Psoas muscle (tissue), 8 donors: ENCODE measurements around the gene NEK9. TPM values are rescaled to one million over a fixed set of nuclear protein-coding genes. Genes with fewer than 3 reads are reported as not detected.

Experiments
- ATAC-seq, 4 donors: fragments of 200-7000 bp; cut with Tn5 transposase; one replicate each; pipeline ENCODE4 v1.9.1; 2020; ENCODE audit warnings: moderate library complexity in 3 of 4, mild to moderate bottlenecking in 2 of 4
- DNase-seq, 2 donors: peaks; one replicate each; pipeline ENCODE4 v3.0.0-alpha.2; 2020
- H3K27ac ChIP-seq: fragments of 200-600 bp; one replicate; pipeline ENCODE4 v1.8.0; 2022
- H3K27me3 ChIP-seq, 3 donors: fragments of 200-600 bp in 1 of 3; one replicate each; pipeline versions ENCODE4 v1.6.1 to v1.8.0; 2013 to 2022; ENCODE audit warnings: low read length in 2 of 3, mild to moderate bottlenecking in 2 of 3, moderate library complexity in 1 of 3; ENCODE audit not compliant: insufficient read depth in 3 of 3
- H3K36me3 ChIP-seq, 2 donors: fragments of 200-600 bp in 1 of 2; one replicate each; pipeline versions ENCODE4 v1.6.1 to v1.8.0; 2013 to 2022; ENCODE audit warnings: low read depth in 1 of 2, mild to moderate bottlenecking in 1 of 2, moderate library complexity in 1 of 2; ENCODE audit not compliant: insufficient read depth in 1 of 2
- H3K4me1 ChIP-seq: fragments of 200-600 bp; one replicate; pipeline ENCODE4 v1.8.0; 2022
- H3K4me3 ChIP-seq: fragments of 200-600 bp; one replicate; pipeline ENCODE4 v1.8.0; 2022; ENCODE audit warnings: mild to moderate bottlenecking
- H3K9me3 ChIP-seq: fragments of 200-600 bp; one replicate; pipeline ENCODE4 v1.8.0; 2022
- WGBS, 3 donors: extraction: QIAGEN DNeasy Blood & Tissue Kit; methylation state at CpG; one replicate each; pipeline versions ENCODE4 v1.1.6 to v1.1.7; 2013; 5-methylcytosine and 5-hydroxymethylcytosine counted together
- intact Hi-C, 2 donors: fragments of 100-400 bp; cut with DNase I; formaldehyde crosslinking; loops; one replicate each; pipeline versions ENCODE4 v1.11.0 to v1.14.2; 2022
- polyA plus RNA-seq, 3 donors: library from polyadenylated mRNA; stranded (reverse); fragments of 200-250 nt; gene quantifications; one replicate each; pipeline ENCODE4 v1.2.3, GENCODE V29; 2013
- total RNA-seq, 4 donors: library from RNA; stranded (reverse); fragmentation: NEBNext Ultra II Directional in 2 of 4; extraction: Animal tissue kit (Norgen Biotek cat#: 25700) in 2 of 4; gene quantifications; one replicate each; pipeline versions ENCODE4 v1.2.1 to v1.2.4, GENCODE V29; 2021 to 2023
- TF ChIP-seq, protein P1 (sequence below): fragments of 200-600 bp; IDR thresholded peaks from one replicate; pipeline ENCODE4 v1.8.0; 2022; ENCODE audit warnings: antibody characterized with exemption
- donor health status: healthy with polysubstance abuse.
- donor health status: DM: no; HTN: no; CAD: no; lungs with moderate emphysema.
- donor health status: Bipolar disorder and iron deficiency.
- donor health status: healthy.
- donor health status: DM: yes; HTN: yes; CAD: no.
- donor health status: DM: no; HTN: no; CAD: no.
- donor health status: DM: no; HTN: no; CAD: no.
- donor health status: DM: yes; HTN: yes; CAD: no.

NEK9 gene
- total and polyA plus RNA-seq, 7 donors: 17.9 to 116 (median 69.1) TPM

DNA sequence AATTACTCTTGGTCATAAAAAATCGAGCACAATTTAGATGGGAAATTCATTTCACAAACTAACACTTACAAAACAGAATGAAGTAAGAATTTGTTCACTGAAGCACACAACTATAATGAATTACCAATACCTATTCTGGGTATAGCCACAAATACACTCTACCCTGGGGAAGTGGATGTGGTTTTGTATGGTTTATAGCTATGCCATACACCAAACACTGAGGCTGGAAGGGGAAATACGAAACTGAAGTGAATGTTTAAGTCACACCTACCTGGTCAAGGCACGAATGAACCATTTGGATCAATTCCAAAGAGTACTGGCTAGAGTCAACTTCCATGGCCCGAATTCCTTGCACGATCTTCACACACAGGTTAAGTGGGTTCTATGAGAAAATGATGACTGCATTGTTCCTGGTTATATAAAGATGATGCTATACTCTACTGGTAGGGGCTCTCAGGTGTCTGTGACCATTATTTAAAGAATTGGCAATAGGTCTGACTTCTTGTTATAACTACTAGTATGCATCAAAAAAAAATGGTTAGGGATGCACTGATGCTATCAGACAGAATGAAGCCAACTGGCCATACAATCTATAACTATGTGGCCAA lies 12.8 kb downstream of the NEK9 start:
- intact Hi-C loops: no loop called here
- H3K4me1 ChIP-seq: no peaks in the 10 kb centered on the region
- no peaks in the 10 kb centered on the region for H3K27me3 ChIP-seq
- no peak for ATAC-seq
- WGBS, 3 donors: 79 to 90% (median 85%) methylated on average over 5 of the region's 5 CpGs
- peaks cover 34 to 100% of the 10 kb centered on the region in 2 donors for H3K36me3 ChIP-seq
- no peaks in the 10 kb centered on the region for H3K9me3 ChIP-seq
- no peak overlapping the region for H3K27ac ChIP-seq
- no peak for DNase-seq
- TF ChIP-seq, protein P1, sequence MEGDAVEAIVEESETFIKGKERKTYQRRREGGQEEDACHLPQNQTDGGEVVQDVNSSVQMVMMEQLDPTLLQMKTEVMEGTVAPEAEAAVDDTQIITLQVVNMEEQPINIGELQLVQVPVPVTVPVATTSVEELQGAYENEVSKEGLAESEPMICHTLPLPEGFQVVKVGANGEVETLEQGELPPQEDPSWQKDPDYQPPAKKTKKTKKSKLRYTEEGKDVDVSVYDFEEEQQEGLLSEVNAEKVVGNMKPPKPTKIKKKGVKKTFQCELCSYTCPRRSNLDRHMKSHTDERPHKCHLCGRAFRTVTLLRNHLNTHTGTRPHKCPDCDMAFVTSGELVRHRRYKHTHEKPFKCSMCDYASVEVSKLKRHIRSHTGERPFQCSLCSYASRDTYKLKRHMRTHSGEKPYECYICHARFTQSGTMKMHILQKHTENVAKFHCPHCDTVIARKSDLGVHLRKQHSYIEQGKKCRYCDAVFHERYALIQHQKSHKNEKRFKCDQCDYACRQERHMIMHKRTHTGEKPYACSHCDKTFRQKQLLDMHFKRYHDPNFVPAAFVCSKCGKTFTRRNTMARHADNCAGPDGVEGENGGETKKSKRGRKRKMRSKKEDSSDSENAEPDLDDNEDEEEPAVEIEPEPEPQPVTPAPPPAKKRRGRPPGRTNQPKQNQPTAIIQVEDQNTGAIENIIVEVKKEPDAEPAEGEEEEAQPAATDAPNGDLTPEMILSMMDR: no peak
- no peak overlapping the region for H3K4me3 ChIP-seq

DNA sequence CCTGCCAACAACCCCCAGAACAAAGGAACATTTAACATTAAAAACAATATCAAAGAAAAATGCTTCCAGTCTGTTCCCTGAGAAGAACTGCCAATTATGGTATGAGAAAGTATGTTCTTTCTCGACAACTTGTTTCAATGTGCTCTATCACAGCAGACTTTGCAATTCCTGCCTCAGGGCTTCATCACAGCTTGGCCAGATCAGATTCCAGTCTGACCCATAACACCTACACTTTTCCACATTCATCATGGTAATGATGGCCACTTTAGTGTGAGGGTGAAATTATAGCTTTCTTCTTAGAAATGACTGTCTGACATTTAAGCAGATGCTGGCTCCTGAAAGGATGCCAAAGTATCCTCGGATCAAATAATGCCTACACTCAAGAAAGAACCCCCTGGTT lies 17.0 kb downstream of the NEK9 start:
- DNase-seq: no peak
- H3K36me3 ChIP-seq: peaks cover 34 to 99% of the 10 kb centered on the region in 2 donors

DNA sequence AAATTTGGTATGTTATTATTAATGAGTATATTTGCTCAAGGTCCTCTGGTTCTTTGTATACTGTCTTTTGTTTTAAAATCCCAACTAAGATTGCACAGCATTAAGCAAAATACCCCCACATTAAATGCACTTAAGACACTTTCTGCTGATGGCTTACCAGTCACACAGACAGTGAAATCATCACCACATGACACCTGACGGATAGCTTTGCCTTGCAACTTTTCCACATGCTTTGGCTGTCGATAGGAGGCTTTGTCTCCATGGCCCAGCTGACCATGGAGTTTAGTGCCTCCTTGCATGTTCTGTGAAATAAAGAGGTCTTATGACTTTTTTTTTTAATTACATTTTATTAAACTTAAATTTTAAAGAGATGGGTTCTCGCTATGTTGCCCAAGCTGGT lies 19.7 kb downstream of the NEK9 start:
- ATAC-seq (no peak), DNase-seq (no peak)
- Histone ChIP-seq H3K27ac (no peak overlapping the region), H3K4me1 (no peaks in the 10 kb centered on the region), H3K36me3 (peaks cover 25 to 98% of the 10 kb centered on the region in 2 donors), H3K9me3 (no peaks in the 10 kb centered on the region), H3K27me3 (no peaks in the 10 kb centered on the region), H3K4me3 (no peak overlapping the region)
- TF ChIP-seq, protein P1: no peak
- intact Hi-C loops: no loop called here
- 56 to 68% (median 61%) methylated on average over 3 of the region's 3 CpGs for WGBS, 3 donors

More for the DNA sequence above, 17.0 kb downstream of the NEK9 start:
- WGBS, 3 donors: 53 to 84% (median 70%) methylated on average over 2 of the region's 2 CpGs
- TF ChIP-seq, protein P1: no peak
- H3K4me3 ChIP-seq: no peak overlapping the region
- ATAC-seq: no peak
- intact Hi-C loops: no loop called here
- no peaks in the 10 kb centered on the region for H3K4me1 ChIP-seq
- H3K27me3 ChIP-seq: no peaks in the 10 kb centered on the region
- no peak overlapping the region for H3K27ac ChIP-seq
- H3K9me3 ChIP-seq: no peaks in the 10 kb centered on the region

DNA sequence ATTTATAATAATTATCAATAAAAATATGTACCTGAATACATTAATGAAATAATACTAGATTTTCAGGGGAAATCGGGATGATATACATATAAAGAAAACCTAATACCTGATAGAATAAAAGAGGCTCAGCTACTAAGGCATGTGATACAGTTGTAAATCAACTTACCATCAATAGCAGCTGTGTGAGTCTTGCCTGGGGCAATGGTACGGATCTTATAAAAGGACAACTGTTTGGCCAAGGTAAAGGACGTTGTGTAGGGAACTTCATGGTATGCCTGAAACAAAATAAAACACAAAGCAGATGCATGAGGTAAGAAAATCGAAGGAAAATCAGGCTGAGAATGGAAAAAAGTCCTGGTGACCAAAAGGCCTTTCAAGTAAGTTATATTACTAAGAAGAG lies 25.4 kb downstream of the NEK9 start:
- Histone ChIP-seq H3K4me1 (peaks cover 15% of the 10 kb centered on the region), H3K4me3 (no peak overlapping the region), H3K27ac (peak overlapping the region; percentile 16), H3K9me3 (no peaks in the 10 kb centered on the region), H3K27me3 (no peaks in the 10 kb centered on the region), H3K36me3 (peaks cover 12 to 96% of the 10 kb centered on the region in 2 donors)
- TF ChIP-seq, protein P1: no peak
- DNase-seq (no peak), ATAC-seq (no peak)
- WGBS, 3 donors: 70 to 88% (median 75%) methylated on average over 4 of the region's 4 CpGs
- intact Hi-C loops: no loop called here

DNA sequence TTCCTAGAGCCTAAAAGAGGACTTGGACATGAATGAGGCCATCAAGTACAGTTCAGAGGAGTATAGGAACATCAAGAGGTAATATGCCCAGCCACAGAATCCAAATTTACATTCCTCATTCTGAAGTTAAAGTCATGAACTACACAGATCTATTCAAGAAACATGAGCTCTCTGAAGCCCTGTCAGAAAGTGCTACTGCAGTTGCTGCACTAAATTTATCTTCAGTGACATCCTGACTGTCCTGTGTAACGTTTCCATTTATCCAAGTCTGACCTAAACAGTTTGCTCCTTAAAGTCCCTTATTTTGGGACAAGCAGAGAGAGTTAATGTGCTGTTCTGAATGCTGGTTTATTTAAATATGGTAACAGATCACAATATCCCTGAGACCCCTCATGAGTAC lies 28.2 kb downstream of the NEK9 start:
- DNase-seq (no peak), ATAC-seq (peak; percentile 61 to 84 (median 75))
- WGBS, 3 donors: 18 to 32% (median 24%) methylated on average over 1 of the region's 1 CpG
- Histone ChIP-seq H3K36me3 (peaks cover 0 to 96% of the 10 kb centered on the region in 2 donors), H3K4me1 (peaks cover 15% of the 10 kb centered on the region), H3K4me3 (peak overlapping the region; percentile 19), H3K9me3 (no peaks in the 10 kb centered on the region), H3K27ac (peak overlapping the region; percentile 94), H3K27me3 (no peaks in the 10 kb centered on the region)
- TF ChIP-seq, protein P1: no peak
- intact Hi-C loops: no loop called here
